ENCODE data around the gene TSR3.

Gene TSR3

DNA sequence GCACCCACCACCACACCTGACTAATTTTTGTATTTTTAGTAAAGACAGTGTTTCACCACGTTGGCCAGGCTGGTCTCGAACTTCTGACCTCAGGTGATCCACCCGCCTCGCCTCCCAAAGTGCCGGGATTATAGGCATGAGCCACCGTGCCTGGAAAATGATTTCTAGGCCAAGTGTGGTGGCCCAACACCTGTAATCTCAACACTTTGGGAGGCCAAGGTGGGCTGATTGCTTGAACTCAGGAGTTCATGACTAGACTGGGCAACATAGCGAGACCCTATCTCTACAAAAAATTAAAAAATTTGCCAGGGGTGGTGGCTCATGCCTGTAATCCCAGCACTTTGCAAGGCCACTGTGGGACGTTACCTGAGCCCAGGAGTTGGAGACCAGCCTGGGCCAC lies 29.3 kb downstream of the TSR3 start:
- no peak for DNase-seq

DNA sequence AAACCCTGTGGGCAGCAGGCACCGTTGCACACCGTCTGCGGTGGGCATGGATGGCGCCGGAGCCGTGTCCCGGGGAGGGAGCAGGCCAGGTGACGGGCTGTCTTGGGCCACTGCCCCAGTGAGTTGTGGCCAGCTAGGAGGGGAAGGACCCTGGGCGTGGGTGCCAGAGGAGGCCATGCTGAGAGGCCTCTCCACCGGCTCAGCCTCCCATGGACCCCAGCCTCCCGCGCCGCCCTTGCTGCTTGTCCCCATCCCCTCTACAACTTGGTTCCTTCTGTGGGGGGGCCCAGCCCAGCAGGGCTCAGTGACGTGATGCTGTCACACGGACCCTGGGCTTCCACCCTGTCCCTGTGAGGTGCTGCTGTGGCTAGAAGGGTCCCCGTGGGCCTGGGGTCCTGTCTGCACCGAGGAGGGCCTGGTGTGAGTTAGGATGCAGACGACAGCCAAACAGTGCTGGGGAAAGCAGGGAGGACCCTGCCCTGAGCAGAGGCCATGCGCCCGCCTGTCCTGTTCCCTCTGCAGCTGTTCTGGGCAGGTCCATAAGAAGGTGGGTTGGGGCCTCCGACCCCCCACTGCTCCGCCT lies 30.9 kb downstream of the TSR3 start:
- DNase-seq: no peak

DNA sequence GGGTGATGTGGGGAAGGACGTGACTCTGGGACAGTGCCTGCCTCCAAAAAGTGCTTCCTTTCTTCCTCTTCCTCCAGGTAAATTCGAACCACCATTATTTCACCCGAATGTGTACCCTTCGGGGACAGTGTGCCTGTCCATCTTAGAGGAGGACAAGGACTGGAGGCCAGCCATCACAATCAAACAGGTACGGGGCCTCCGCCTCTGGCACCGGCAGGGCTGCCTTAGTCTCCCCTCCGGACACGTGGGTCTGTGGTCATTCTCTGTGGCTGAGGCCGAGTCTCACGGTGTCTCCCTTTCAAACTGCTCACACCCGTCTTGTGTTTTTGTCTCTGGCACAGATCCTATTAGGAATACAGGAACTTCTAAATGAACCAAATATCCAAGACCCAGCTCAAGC lies 31.6 kb downstream of the TSR3 start:
- no peak for DNase-seq

DNA sequence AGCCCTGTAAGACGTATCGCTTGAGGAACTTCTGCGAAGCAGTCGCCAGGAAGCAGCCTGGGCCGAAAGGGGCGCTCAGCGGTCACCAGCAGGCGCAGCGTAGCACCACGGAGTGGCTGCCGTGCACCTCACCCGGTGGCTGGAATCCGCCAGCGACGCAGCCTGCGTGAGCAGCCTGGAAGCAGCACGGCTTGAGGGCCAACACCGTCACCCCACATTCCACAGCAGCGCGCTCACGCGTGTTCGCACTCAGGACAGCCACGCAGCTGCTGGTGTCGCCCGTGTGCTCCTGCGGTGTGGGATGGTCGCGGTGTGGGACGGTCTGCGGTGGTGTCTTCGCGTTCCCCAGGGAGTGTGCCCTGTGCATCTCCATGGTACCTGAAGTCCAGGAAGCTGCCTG lies 32.6 kb downstream of the TSR3 start:
- no peak for DNase-seq

DNA sequence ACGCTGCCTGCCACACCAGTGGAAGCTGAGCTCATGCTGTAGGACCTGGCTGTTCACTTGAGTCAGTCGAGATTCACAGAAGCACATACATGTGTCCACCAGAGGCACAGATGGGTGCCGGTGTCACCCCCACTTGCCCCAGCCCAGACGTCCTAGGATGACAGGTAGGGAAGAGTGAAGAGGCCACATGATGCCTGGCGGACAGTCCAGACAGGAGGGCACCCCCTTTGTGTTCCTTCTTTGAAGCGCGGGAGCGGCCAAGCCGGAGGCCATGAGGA lies 33.5 kb downstream of the TSR3 start:
- no peak for DNase-seq

DNA sequence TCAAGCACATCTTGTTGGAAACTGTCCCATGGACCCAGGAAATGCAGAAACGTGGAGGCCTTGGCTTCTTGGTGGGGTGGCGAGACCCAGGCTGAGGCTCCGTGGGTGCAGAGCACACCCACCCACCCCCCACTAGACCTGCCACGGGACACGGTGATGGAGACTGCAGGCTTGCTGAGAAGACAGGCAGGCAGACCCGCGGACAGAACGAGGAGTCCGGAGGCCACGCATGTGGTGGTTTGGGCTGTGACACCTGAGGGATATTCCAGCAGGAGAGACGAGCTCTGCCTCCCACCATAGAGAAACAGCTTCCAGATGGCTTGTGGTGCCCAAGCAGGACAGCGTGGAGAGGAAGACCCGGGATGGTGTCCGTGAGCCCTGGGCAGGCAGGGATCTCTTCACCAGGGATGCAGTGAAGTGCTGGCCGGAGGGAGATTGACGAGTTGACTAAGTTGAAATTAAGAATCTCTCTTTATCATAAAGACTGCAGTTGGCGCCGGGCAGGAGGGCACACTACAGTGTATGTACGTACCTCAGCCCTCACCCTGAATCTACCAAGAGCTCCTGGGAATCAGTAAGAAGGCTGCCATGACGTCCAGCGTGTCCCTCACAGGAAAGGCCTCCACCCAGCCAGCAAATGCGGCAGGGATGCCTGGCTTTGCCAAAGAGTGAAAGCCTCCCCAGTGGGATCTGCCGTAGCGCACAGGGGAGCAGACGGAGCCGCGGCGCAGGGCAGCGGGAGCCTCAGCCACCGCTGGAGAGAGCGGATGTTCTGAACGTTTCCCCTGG lies 34.0 kb downstream of the TSR3 start:
- no peak for DNase-seq

DNA sequence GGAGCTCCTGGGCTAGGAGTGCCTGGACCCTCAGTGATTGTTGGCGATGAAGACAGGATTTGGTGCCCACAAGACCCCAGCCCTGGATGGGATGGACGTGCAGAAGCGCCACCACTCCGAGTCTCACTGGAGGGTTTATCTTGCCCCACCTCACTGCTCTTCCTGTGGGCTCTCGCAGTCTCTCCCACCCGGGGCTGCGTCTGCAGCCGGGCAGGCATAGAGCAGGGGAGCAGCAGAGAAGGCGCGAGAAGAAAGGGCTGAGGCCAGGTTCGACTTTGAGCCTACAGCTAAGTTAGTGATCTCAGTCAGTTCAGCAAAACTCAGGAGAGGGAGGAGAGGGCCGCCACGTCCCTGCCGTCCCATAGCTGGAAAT lies 35.7 kb downstream of the TSR3 start:
- DNase-seq: no peak

DNA sequence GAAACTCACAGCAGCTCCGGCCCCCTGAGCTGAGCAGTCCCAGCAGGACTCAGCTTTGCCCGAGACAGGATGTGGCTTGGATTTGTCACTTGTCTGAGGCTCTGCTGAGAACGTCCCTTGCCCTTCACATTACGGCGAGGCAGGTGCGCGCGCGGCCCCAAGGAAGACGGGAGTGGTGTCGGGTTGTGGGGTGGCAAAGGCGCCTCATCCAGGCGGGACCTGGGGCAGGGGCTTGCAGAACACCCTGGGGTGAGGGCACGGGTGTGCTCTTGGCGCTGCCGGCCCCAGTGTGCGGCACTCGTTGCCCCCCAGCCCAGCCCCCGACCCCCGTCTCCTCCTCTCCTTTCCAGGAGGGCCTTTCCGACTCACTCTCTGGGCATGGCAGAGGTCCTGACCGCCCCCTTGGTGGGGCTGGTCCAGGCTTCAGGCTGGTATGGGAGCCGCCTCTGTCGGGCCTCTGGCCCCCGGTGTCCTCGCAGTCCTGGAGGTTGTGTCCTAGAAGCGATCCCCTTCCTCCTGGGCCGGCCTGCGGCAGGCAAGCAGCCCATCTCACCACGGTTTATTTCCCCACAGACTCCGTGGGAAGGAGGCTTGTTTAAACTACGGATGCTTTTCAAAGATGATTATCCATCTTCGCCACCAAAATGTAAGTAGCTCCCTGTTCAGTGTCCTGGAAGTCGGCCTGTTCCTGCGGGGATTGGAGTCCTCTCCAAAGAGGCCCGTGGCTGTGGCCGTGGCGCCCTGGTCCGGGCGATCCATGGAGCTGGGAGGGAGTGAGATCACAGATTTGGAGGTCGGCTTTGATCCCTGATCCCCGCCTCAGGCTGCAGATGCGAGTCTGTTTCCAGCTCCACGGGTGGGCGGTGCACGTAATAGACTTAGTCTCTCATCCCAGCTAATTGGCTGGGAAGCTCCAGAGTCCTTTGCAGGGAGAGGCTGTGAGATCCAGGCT lies 36.3 kb downstream of the TSR3 start:
- no peak for DNase-seq

DNA sequence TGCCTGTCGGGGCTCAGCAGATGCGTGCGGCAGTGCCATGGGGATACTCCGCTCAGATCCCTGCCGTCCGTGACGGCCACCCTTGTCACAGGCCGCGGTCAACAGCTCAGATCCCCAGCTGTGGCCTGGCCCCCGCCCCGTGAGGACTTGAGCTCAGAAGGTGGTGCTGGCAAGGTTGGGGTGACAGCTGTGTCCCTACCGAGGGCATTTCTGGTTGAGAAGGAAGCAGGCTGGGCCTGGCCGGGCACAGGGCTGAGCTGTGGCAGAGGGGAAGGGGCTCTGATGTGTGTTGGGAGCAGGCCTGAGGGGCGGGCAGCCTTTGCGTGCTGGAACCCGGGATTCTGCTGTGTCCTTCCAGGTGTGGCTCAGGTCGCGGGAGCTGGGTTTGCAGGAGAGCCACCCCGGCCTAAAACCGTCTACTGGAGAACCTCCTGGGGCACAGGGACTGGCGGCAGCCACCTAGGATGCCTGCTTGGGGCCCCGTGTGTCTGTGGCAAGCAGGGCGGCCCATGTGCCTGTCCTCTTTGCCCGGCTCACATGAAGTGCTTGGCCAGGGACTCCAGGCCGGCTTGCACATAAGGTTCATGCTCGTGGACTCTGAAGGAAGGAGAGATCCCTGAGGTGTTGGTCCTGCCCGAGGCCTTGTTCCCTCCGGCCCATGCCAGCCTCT lies 37.1 kb downstream of the TSR3 start:
- DNase-seq: no peak

DNA sequence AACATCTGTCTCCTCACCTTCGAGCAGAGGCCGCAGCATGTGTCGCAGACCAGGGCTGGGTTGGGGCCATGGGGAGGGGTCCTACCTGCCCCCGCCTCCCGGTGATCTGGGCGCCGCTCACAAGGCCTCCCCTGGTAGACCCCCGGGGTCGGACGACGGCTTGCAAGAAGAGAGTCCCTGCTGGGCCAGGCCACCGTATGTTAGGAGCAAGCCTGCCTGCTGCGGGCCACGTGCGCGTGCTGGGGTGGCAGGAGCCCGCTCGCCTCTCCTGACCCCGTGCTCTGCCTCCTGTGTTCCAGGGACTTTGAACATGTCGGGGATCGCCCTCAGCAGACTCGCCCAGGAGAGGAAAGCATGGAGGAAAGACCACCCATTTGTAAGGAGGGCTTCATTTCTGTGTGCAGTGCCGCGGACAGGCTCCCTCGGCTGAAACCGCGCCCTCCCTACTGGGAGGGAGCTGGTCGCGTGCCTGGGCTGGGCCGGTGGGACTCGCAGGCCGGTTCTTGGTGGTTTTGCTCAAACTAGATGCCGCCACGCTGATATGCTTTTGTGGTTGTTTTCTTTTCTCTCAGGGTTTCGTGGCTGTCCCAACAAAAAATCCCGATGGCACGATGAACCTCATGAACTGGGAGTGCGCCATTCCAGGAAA lies 37.8 kb downstream of the TSR3 start:
- no peak for DNase-seq

DNA sequence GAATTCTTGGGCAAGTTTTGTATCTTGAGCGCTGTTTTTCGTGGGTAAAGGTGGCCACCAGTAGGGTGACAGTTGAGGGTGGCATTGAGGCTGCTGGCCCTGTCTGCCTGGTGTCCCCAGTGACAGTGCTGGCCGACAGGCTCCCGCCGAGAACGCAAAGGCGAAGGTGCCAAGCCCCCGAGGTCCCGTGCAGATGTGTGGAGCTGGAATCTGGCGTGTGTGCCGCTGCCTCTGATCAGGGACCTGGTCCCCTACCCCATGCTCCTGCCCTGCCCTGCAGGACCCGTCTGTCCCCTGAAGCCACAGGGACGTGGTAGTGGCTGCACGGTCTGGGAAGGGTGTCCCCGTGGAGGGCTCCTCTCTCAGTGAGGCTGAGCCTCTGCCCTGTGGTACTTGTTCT lies 38.8 kb downstream of the TSR3 start:
- no peak for DNase-seq

DNA sequence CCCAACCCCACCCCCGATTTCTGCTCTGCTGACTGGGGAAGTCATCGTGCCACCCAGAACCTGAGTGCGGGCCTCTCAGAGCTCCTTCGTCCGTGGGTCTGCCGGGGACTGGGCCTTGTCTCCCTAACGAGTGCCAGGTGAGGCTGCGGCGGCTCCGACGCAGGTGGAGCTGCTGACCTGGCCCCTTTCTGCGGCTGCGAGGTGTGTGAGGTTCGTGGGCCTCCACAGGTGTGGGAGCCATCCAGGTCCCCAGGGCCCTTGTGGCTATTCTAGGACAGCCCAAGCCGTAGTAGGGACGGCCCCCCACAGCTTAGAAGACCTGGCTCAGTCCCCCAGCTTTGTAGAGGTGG lies 39.2 kb downstream of the TSR3 start:
- no peak for DNase-seq

DNA sequence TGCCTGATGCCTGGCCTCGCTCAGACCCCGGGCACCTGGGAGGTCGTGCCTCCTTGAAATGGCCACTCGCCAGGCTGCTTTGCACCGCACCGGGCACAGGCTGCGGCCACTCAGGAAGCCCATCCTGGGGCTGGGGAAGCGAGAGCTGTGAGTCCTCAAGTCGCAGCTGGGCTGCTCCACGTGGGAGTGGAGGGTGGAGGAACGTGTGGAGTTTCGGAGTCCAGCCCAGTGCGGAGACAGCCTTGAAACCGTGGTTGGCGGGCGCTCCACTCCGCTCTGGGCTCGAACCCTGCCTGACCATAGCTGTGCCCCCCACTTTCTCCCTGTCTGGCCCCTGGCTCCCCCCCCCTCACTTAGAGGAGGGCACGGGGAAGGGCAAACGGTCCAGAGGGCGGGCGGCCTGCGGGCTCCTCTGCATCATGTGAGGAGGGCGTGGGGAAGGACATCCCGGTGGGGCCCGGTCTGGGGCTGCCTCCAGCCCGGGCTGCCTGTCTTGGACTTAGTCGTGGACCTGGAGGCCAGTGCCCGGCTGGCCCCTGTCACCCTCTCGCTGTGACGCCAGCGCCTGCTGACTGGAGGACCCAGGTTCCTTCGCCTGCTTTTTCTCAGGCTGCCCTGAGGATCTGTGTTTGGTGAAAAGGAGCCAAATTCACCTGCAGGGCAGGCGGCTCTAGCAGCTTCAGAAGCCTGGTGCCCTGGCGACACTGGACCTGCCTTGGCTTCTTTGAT lies 39.8 kb downstream of the TSR3 start:
- no peak for DNase-seq

DNA sequence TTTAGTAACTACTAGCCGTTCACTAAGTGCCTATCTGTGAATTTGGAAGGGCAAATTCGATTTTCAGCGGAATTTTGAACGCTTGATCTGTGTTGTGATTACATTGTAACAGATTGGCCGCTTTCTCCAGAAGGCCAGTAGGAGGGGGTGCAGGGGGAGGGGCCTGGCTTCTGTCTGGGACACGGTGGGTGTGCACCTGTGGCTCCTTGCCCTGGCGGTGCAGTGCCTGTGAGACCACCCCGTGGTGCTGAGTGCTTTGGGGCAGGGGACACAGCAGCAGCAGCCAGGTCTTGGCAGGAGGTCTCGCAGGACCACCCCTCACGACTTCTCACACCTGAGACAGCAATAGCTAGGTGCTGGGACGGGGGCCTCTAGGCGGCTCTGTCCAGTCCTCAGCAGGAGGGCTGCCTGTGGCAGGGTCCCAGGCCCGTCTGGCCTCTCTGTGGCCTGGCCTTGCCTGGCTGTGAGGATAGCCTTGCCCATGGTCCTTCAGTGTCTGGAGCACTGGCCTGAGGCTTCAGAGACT lies 40.4 kb downstream of the TSR3 start:
- no peak for DNase-seq

DNA sequence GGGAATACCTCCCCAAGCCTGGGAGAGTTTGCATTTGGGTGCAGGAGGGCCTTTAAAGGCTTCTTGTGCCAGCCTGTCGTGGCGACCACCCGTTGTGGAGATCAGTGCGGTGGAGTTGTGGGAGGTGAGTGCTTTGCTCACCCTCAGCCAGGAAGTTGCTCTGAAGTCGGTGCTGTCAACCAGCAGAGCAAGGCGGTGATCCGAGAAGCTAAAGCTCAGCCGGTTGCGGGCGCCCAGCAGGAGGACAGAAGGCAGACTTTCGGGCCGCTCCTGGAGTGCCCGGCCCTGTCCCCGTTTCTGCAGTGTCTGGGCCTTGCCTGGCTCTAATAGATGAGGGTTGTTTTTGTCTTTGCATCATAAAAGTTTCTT lies 40.9 kb downstream of the TSR3 start:
- no peak for DNase-seq

DNA sequence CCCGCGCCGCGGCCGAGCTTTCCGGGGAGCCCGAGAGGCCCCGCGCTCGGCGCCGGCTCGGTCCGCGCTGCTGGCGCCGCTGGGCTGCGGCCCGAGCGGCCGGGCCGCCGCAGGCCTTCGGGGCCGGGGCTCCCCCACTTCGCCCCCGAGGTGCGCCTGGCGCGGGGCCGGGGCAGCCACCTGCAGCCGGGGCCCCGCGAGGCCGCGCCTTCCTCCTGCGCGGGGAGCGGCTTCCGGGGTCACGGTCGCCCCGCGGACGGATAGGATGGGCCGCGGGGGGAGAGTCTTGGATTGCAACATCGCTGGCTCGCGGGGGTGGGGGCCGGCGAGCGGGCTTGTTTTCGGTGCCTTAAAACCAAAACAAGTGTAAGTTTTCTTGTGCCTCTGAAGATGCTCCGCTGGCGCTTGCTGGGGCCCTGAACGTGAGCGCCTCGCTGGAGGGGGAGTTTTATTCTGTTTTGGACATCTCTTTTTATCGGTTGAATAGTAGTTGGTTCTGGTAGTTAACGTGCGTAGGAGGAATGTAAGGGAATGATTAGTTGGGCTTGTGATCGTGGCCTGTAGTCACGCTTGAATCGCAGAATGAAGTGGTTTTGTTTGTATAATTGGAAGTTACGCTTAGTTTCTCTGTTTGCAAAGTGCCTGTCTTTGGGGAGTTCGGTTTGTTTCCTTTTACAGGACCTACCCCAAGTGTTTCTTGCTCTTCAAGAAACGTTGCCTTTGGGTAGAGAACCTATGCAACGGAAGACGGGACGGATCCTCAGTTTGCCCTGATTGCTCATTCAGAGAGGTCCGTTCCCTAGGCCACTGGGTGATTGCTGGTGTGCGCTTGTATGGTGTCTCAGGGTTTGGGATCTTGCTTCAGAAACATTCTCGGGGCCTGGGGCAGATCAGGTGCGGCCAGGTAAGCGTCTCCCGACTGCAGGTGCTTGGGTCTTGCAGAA lies 41.5 kb downstream of the TSR3 start:
- no peak for DNase-seq

DNA sequence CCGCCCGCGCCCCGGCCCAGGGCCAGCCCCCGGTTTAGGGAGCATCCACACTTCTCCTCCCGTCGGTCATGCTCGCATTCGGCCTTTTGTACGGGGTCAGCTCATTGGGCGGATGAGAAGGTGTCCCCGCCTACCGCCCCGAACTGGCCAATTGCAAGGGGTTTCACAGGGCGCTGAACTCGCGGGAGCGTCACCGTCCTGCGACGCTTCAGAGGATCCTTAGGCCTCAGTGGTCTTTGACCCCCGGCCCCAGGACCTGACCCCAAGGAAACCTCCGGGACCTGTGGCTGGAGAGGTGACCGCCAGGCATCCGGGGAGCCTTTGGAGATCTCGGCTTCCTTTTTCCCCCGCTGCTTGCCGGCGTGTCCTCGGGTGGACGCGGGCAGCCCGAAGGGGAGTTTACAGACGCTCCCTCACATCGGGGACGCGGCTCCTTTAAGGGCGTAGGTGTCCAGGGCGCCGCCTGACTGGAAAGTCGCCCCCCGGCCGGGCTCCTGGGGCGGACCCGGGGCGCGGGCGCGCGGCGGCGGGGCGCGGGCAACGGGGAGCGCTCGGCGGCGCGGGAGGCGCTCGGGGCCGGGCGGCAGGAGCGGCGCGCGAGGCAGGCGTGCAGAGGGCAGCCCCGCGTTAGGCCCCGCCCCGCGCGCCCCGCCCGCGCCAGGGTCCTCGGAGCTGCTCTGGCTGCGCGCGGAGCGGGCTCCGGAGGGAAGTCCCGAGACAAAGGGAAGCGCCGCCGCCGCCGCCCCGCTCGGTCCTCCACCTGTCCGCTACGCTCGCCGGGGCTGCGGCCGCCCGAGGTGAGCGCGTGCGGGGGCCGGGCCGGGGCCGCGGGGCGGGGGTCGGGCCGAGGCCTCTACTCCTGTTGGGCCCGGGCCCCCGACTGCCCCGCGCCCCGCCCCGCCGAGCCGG lies 42.4 kb downstream of the TSR3 start, which contains the start of gene UBE2I:
UBE2I (plus strand) TSS at position 660 of the 909 bp plus-strand sequence. CDS start 4,395 bp downstream, outside the sequence.
- DNase-seq: peak; percentile 96

DNA sequence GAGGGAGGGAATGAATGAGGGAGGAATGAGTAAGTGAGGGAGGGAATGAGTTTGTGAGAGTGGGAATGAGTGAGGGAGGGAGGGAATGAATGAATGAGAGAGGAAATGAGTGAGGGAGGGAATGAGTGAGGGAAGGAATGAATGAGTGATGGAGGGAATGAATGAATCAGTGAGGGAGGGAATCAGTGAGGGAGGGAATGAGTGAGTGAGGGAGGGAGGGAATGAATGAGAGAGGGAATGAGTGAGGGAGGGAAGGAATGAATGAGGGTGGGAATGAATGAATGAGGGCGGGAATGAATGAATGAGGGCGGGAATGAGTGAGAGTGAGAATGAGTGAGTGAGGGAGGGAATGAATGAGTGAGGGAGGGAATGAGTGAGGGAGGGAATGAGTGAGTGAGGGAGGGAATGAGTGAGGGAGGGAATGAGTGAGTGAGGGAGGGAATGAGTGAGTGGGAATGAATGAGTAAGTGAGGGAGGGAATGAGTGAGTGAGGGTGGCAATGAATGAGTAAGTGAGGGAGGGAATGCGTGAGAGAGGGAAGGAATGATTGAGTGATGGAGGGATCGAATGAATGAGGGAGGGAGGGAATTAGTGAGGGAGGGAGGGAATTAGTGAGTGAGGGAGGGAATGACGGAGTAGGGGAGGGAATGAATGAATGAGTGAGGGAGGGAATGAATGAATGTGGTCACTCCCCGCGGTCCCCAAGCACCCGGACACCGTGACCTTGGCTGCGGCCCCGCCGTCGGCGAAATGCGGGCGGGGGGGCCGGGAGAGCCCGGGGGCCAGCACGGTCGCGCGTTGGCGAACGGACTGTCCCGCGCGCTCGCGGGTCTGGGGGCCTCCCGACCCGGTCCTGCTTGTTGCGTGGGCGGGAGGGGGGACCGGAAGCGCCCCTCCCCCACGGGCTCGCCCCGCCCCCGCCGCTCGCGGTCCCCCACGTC lies 43.4 kb downstream of the TSR3 start:
- DNase-seq: peak; percentile 63

DNA sequence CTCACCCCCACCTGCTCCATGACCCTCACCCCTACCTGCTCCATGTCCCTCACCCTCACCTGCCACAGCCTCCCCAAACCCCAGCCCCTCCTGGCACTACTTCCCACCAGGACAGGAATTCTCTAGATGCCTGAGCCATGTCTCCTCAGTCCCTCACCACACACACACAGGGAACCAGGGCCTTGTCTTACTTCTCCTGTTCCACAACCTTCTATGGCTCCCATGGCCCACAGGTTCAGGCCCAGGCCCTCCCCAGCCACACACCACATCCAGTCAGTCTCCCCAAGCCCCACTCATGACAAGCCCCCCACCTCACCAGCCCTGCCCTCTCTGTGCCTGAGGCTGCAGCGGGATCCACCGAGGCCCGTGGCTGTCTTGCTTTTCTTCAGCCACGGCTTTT lies 45.3 kb downstream of the TSR3 start:
- DNase-seq: no peak
